Measurements from ENCODE around the gene MLC1.

The MLC1 gene

GRCh38 chr22:50048061-50048765 lies 37.0 kb downstream of the MLC1 start:
- Histone ChIP-seq H3K27me3 (ENCODE audit: control insufficient read depth in 2 of 2, insufficient read depth in 2 of 2, low read length in 2 of 2) (peaks cover 0 to 3% of the 10 kb centered on the region in 2 donors), H3K4me1 (ENCODE audit: control insufficient read depth in 2 of 2, insufficient read depth in 2 of 2, low read length in 2 of 2) (no peaks in the 10 kb centered on the region), H3K9ac (ENCODE audit: low read depth in 1 of 2, low read length in 2 of 2) (no peak overlapping the region), H3K36me3 (ENCODE audit: control insufficient read depth in 2 of 2, insufficient read depth in 2 of 2, low read length in 2 of 2) (no peaks in the 10 kb centered on the region), H3K4me3 (ENCODE audit: low read length in 2 of 2) (no peak overlapping the region), H3K27ac (ENCODE audit: low read depth in 2 of 2, low read length in 2 of 2) (no peak overlapping the region), H3K9me3 (ENCODE audit: control insufficient read depth in 2 of 2, low read length in 2 of 2) (no peaks in the 10 kb centered on the region)

GRCh38 chr22:50047346-50047745 lies 37.9 kb downstream of the MLC1 start:
- Histone ChIP-seq H3K9me3 (ENCODE audit: control insufficient read depth in 2 of 2, low read length in 2 of 2) (no peaks in the 10 kb centered on the region), H3K27ac (ENCODE audit: low read depth in 2 of 2, low read length in 2 of 2) (no peak overlapping the region), H3K4me3 (ENCODE audit: low read length in 2 of 2) (no peak overlapping the region), H3K4me1 (ENCODE audit: control insufficient read depth in 2 of 2, insufficient read depth in 2 of 2, low read length in 2 of 2) (no peaks in the 10 kb centered on the region), H3K9ac (ENCODE audit: low read depth in 1 of 2, low read length in 2 of 2) (no peak overlapping the region), H3K36me3 (ENCODE audit: control insufficient read depth in 2 of 2, insufficient read depth in 2 of 2, low read length in 2 of 2) (no peaks in the 10 kb centered on the region), H3K27me3 (ENCODE audit: control insufficient read depth in 2 of 2, insufficient read depth in 2 of 2, low read length in 2 of 2) (peaks cover 0 to 3% of the 10 kb centered on the region in 2 donors)

- Histone ChIP-seq H3K27ac (ENCODE audit: low read depth in 2 of 2, low read length in 2 of 2) (no peak overlapping the region), H3K4me1 (ENCODE audit: control insufficient read depth in 2 of 2, insufficient read depth in 2 of 2, low read length in 2 of 2) (no peaks in the 10 kb centered on the region), H3K9ac (ENCODE audit: low read depth in 1 of 2, low read length in 2 of 2) (no peak overlapping the region), H3K4me3 (ENCODE audit: low read length in 2 of 2) (no peak overlapping the region), H3K36me3 (ENCODE audit: control insufficient read depth in 2 of 2, insufficient read depth in 2 of 2, low read length in 2 of 2) (no peaks in the 10 kb centered on the region), H3K27me3 (ENCODE audit: control insufficient read depth in 2 of 2, insufficient read depth in 2 of 2, low read length in 2 of 2) (peaks cover 0 to 3% of the 10 kb centered on the region in 2 donors), H3K9me3 (ENCODE audit: control insufficient read depth in 2 of 2, low read length in 2 of 2) (no peaks in the 10 kb centered on the region)
Measured at GRCh38 chr22:50046481-50047245, 38.6 kb downstream of the MLC1 start.

- Histone ChIP-seq H3K27me3 (ENCODE audit: control insufficient read depth in 2 of 2, insufficient read depth in 2 of 2, low read length in 2 of 2) (peaks cover 0 to 3% of the 10 kb centered on the region in 2 donors), H3K4me1 (ENCODE audit: control insufficient read depth in 2 of 2, insufficient read depth in 2 of 2, low read length in 2 of 2) (no peaks in the 10 kb centered on the region), H3K9me3 (ENCODE audit: control insufficient read depth in 2 of 2, low read length in 2 of 2) (no peaks in the 10 kb centered on the region), H3K4me3 (ENCODE audit: low read length in 2 of 2) (no peak overlapping the region), H3K36me3 (ENCODE audit: control insufficient read depth in 2 of 2, insufficient read depth in 2 of 2, low read length in 2 of 2) (no peaks in the 10 kb centered on the region), H3K9ac (ENCODE audit: low read depth in 1 of 2, low read length in 2 of 2) (no peak overlapping the region), H3K27ac (ENCODE audit: low read depth in 2 of 2, low read length in 2 of 2) (no peak overlapping the region)
Measured at GRCh38 chr22:50046019-50046415, 39.2 kb downstream of the MLC1 start.

- Histone ChIP-seq H3K27me3 (ENCODE audit: control insufficient read depth in 2 of 2, insufficient read depth in 2 of 2, low read length in 2 of 2) (peaks cover 0 to 3% of the 10 kb centered on the region in 2 donors), H3K36me3 (ENCODE audit: control insufficient read depth in 2 of 2, insufficient read depth in 2 of 2, low read length in 2 of 2) (no peaks in the 10 kb centered on the region), H3K9ac (ENCODE audit: low read depth in 1 of 2, low read length in 2 of 2) (no peak overlapping the region), H3K27ac (ENCODE audit: low read depth in 2 of 2, low read length in 2 of 2) (no peak overlapping the region), H3K4me3 (ENCODE audit: low read length in 2 of 2) (no peak overlapping the region), H3K4me1 (ENCODE audit: control insufficient read depth in 2 of 2, insufficient read depth in 2 of 2, low read length in 2 of 2) (no peaks in the 10 kb centered on the region), H3K9me3 (ENCODE audit: control insufficient read depth in 2 of 2, low read length in 2 of 2) (no peaks in the 10 kb centered on the region)
Measured at GRCh38 chr22:50045211-50046018, 39.8 kb downstream of the MLC1 start.

- no peak overlapping the region for H3K4me3 ChIP-seq (ENCODE audit: low read length in 2 of 2)
- no peak overlapping the region for H3K27ac ChIP-seq (ENCODE audit: low read depth in 2 of 2, low read length in 2 of 2)
- no peaks in the 10 kb centered on the region for H3K36me3 ChIP-seq (ENCODE audit: control insufficient read depth in 2 of 2, insufficient read depth in 2 of 2, low read length in 2 of 2)
- no peak overlapping the region for H3K9ac ChIP-seq (ENCODE audit: low read depth in 1 of 2, low read length in 2 of 2)
- peaks cover 0 to 3% of the 10 kb centered on the region in 2 donors for H3K27me3 ChIP-seq (ENCODE audit: control insufficient read depth in 2 of 2, insufficient read depth in 2 of 2, low read length in 2 of 2)
- peaks cover 0 to 2% of the 10 kb centered on the region in 2 donors for H3K9me3 ChIP-seq (ENCODE audit: control insufficient read depth in 2 of 2, low read length in 2 of 2)
- no peaks in the 10 kb centered on the region for H3K4me1 ChIP-seq (ENCODE audit: control insufficient read depth in 2 of 2, insufficient read depth in 2 of 2, low read length in 2 of 2)
Measured at GRCh38 chr22:50044485-50045118, 40.6 kb downstream of the MLC1 start.

GRCh38 chr22:50041361-50042065 lies 43.7 kb downstream of the MLC1 start:
- no peak overlapping the region for H3K27ac ChIP-seq (ENCODE audit: low read depth in 2 of 2, low read length in 2 of 2)
- H3K36me3 ChIP-seq (ENCODE audit: control insufficient read depth in 2 of 2, insufficient read depth in 2 of 2, low read length in 2 of 2), result no peaks in the 10 kb centered on the region
- peaks cover 0 to 2% of the 10 kb centered on the region in 2 donors for H3K9me3 ChIP-seq (ENCODE audit: control insufficient read depth in 2 of 2, low read length in 2 of 2)
- no peaks in the 10 kb centered on the region for H3K4me1 ChIP-seq (ENCODE audit: control insufficient read depth in 2 of 2, insufficient read depth in 2 of 2, low read length in 2 of 2)
- H3K4me3 ChIP-seq (ENCODE audit: low read length in 2 of 2), result no peak overlapping the region
- H3K9ac ChIP-seq (ENCODE audit: low read depth in 1 of 2, low read length in 2 of 2), result no peak overlapping the region
- H3K27me3 ChIP-seq (ENCODE audit: control insufficient read depth in 2 of 2, insufficient read depth in 2 of 2, low read length in 2 of 2), result peaks cover 0 to 3% of the 10 kb centered on the region in 2 donors

GRCh38 chr22:50040717-50041116 lies 44.5 kb downstream of the MLC1 start:
- Histone ChIP-seq H3K27me3 (ENCODE audit: control insufficient read depth in 2 of 2, insufficient read depth in 2 of 2, low read length in 2 of 2) (peaks cover 0 to under 1% of the 10 kb centered on the region in 2 donors), H3K9me3 (ENCODE audit: control insufficient read depth in 2 of 2, low read length in 2 of 2) (peaks cover 0 to 2% of the 10 kb centered on the region in 2 donors), H3K36me3 (ENCODE audit: control insufficient read depth in 2 of 2, insufficient read depth in 2 of 2, low read length in 2 of 2) (no peaks in the 10 kb centered on the region), H3K9ac (ENCODE audit: low read depth in 1 of 2, low read length in 2 of 2) (no peak overlapping the region), H3K27ac (ENCODE audit: low read depth in 2 of 2, low read length in 2 of 2) (no peak overlapping the region), H3K4me1 (ENCODE audit: control insufficient read depth in 2 of 2, insufficient read depth in 2 of 2, low read length in 2 of 2) (no peaks in the 10 kb centered on the region), H3K4me3 (ENCODE audit: low read length in 2 of 2) (no peak overlapping the region)

- H3K4me1 ChIP-seq (ENCODE audit: control insufficient read depth in 2 of 2, insufficient read depth in 2 of 2, low read length in 2 of 2), result no peaks in the 10 kb centered on the region
- H3K27ac ChIP-seq (ENCODE audit: low read depth in 2 of 2, low read length in 2 of 2), result no peak overlapping the region
- H3K27me3 ChIP-seq (ENCODE audit: control insufficient read depth in 2 of 2, insufficient read depth in 2 of 2, low read length in 2 of 2), result no peaks in the 10 kb centered on the region
- peaks cover 0 to 2% of the 10 kb centered on the region in 2 donors for H3K9me3 ChIP-seq (ENCODE audit: control insufficient read depth in 2 of 2, low read length in 2 of 2)
- no peaks in the 10 kb centered on the region for H3K36me3 ChIP-seq (ENCODE audit: control insufficient read depth in 2 of 2, insufficient read depth in 2 of 2, low read length in 2 of 2)
- H3K4me3 ChIP-seq (ENCODE audit: low read length in 2 of 2), result no peak overlapping the region
- H3K9ac ChIP-seq (ENCODE audit: low read depth in 1 of 2, low read length in 2 of 2), result no peak overlapping the region
Measured at GRCh38 chr22:50039669-50040443, 45.4 kb downstream of the MLC1 start.
